Measurements from ENCODE around the gene PNPLA3.

DNA sequence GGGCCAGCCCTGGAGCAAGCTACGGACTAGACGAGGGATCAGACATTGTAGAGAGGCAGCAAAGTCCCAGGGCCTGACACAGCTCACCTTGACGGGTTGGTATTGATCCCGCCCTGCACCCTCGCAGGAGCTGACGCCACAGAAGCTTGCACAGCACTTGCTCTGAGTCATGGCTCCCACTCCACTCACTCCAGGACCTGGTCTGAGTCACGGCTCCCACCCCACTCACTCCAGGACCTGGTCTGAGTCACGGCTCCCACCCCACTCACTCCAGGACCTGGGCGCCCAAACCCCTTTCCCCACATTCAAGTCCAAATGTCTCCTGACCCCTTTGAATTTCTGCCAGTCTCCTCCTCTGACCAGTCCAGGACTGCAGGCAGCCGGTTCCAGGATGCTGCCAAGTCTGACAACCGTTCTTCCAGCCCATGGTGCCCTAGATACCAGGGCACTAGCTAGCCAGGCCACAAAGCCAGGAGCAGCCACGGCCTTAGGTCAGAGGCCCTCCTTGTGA, 25.8 kb upstream of the PNPLA3 start:
- TF ChIP-seq, protein P1, sequence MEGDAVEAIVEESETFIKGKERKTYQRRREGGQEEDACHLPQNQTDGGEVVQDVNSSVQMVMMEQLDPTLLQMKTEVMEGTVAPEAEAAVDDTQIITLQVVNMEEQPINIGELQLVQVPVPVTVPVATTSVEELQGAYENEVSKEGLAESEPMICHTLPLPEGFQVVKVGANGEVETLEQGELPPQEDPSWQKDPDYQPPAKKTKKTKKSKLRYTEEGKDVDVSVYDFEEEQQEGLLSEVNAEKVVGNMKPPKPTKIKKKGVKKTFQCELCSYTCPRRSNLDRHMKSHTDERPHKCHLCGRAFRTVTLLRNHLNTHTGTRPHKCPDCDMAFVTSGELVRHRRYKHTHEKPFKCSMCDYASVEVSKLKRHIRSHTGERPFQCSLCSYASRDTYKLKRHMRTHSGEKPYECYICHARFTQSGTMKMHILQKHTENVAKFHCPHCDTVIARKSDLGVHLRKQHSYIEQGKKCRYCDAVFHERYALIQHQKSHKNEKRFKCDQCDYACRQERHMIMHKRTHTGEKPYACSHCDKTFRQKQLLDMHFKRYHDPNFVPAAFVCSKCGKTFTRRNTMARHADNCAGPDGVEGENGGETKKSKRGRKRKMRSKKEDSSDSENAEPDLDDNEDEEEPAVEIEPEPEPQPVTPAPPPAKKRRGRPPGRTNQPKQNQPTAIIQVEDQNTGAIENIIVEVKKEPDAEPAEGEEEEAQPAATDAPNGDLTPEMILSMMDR (IDR thresholded peaks at IDR 0.05), result no peak
- TF ChIP-seq POLR2A (IDR thresholded peaks at IDR 0.05), result no peak
